SH-SY5Y (cell line): ENCODE measurements around the gene CDR2.

Experiments
- GATA2 ChIP-seq: IDR thresholded peaks from 2 replicates; pipeline ENCODE4 v1.6.1; 2011; ENCODE audit warnings: mild to moderate bottlenecking, low read depth, low read length
- GATA3 ChIP-seq: IDR thresholded peaks from 2 replicates; pipeline ENCODE4 v1.6.1; 2011; ENCODE audit warnings: low read depth, mild to moderate bottlenecking, low read length, moderate library complexity

GRCh38 chr16:22366889-22367288, 7.5 kb downstream of the CDR2 start:
- TF ChIP-seq GATA2 = no peak
- TF ChIP-seq GATA3 = no peak
